Measurements from ENCODE around the gene CD300E. TPM values are rescaled to one million over a fixed set of nuclear protein-coding genes. Genes with fewer than 3 reads are reported as not detected.
A peak's percentile ranks its signal among the peaks of the same experiment; 100 is the strongest.

The CD300E gene
- total RNA-seq, 6 donors from 2014 or later, result 3.6 to 15.6 (median 6.7) TPM

GRCh38 chr17:74647871-74648672 is 24.5 kb upstream of the CD300E start:
- TF ChIP-seq POLR2A (IDR thresholded peaks at IDR 0.05), result no peak
- TF ChIP-seq CTCF (IDR thresholded peaks at IDR 0.05), result no peak
- no peak for TF ChIP-seq POLR2AphosphoS5 (IDR thresholded peaks at IDR 0.05)
- TF ChIP-seq EP300 (IDR thresholded peaks at IDR 0.05), result no peak
- peaks cover 0 to 5% (median 0%) of the 10 kb centered on the region in 4 donors for H3K27me3 ChIP-seq
- no peaks in the 10 kb centered on the region for H3K36me3 ChIP-seq
- H3K4me3 ChIP-seq, result no peak overlapping the region
- no peak for DNase-seq
- ATAC-seq (ENCODE audit: low FRiP score in 2 of 2), result no peak
- no peaks in the 10 kb centered on the region for H3K9me3 ChIP-seq
- no peaks in the 10 kb centered on the region for H3K4me1 ChIP-seq
- WGBS, 2 donors, result 75 to 77% methylated on average over 5 to 8 of the region's 9 CpGs
- no peak overlapping the region for H3K27ac ChIP-seq

GRCh38 chr17:74646231-74646630 is 22.7 kb upstream of the CD300E start:
- Histone ChIP-seq H3K9me3 (no peaks in the 10 kb centered on the region), H3K27me3 (no peaks in the 10 kb centered on the region), H3K27ac (no peak overlapping the region), H3K4me3 (no peak overlapping the region), H3K4me1 (no peaks in the 10 kb centered on the region), H3K36me3 (no peaks in the 10 kb centered on the region)
- TF ChIP-seq CTCF (IDR thresholded peaks at IDR 0.05), result peak in 3 of 6 experiments; percentile 12 to 34 (median 28)
- TF ChIP-seq EP300 (IDR thresholded peaks at IDR 0.05), result no peak
- no peak for TF ChIP-seq POLR2A (IDR thresholded peaks at IDR 0.05)
- no peak for TF ChIP-seq POLR2AphosphoS5 (IDR thresholded peaks at IDR 0.05)
- DNase-seq (no peak), ATAC-seq (ENCODE audit: low FRiP score in 2 of 2) (peak in 1 of 2 donors; percentile 67)
- 34 to 62% methylated on average over 3 of the region's 3 CpGs for WGBS, 2 donors

GRCh38 chr17:74645010-74645409 is 21.5 kb upstream of the CD300E start:
- no peaks in the 10 kb centered on the region for H3K27me3 ChIP-seq
- no peaks in the 10 kb centered on the region for H3K9me3 ChIP-seq
- no peaks in the 10 kb centered on the region for H3K36me3 ChIP-seq
- WGBS, 2 donors, result 80 to 85% methylated on average over 2 of the region's 2 CpGs
- DNase-seq (no peak), ATAC-seq (ENCODE audit: low FRiP score in 2 of 2) (no peak)
- no peak for TF ChIP-seq EP300 (IDR thresholded peaks at IDR 0.05)
- no peak for TF ChIP-seq CTCF (IDR thresholded peaks at IDR 0.05)
- TF ChIP-seq POLR2A (IDR thresholded peaks at IDR 0.05), result no peak
- no peak for TF ChIP-seq POLR2AphosphoS5 (IDR thresholded peaks at IDR 0.05)
- H3K4me1 ChIP-seq, result peaks cover 0 to 8% (median under 1%) of the 10 kb centered on the region in 4 donors
- H3K4me3 ChIP-seq, result no peak overlapping the region
- no peak overlapping the region for H3K27ac ChIP-seq

- Histone ChIP-seq H3K9me3 (no peaks in the 10 kb centered on the region), H3K4me3 (no peak overlapping the region), H3K27me3 (no peaks in the 10 kb centered on the region), H3K36me3 (no peaks in the 10 kb centered on the region), H3K4me1 (peaks cover 0 to 11% (median 3%) of the 10 kb centered on the region in 4 donors), H3K27ac (no peak overlapping the region)
- TF ChIP-seq EP300 (IDR thresholded peaks at IDR 0.05), result no peak
- no peak for TF ChIP-seq CTCF (IDR thresholded peaks at IDR 0.05)
- no peak for TF ChIP-seq POLR2A (IDR thresholded peaks at IDR 0.05)
- no peak for TF ChIP-seq POLR2AphosphoS5 (IDR thresholded peaks at IDR 0.05)
- DNase-seq (no peak), ATAC-seq (ENCODE audit: low FRiP score in 2 of 2) (no peak)
- 82 to 89% methylated on average over 2 of the region's 2 CpGs for WGBS, 2 donors
Measured at GRCh38 chr17:74644419-74644818, 20.9 kb upstream of the CD300E start.

- H3K4me1 ChIP-seq, result peaks cover 0 to 11% (median 5%) of the 10 kb centered on the region in 4 donors
- no peaks in the 10 kb centered on the region for H3K9me3 ChIP-seq
- H3K27ac ChIP-seq, result no peak overlapping the region
- H3K36me3 ChIP-seq, result no peaks in the 10 kb centered on the region
- H3K4me3 ChIP-seq, result no peak overlapping the region
- TF ChIP-seq POLR2AphosphoS5 (IDR thresholded peaks at IDR 0.05), result no peak
- no peak for TF ChIP-seq EP300 (IDR thresholded peaks at IDR 0.05)
- TF ChIP-seq POLR2A (IDR thresholded peaks at IDR 0.05), result no peak
- no peak for TF ChIP-seq CTCF (IDR thresholded peaks at IDR 0.05)
- ATAC-seq (ENCODE audit: low FRiP score in 2 of 2) (no peak), DNase-seq (no peak)
- H3K27me3 ChIP-seq, result no peaks in the 10 kb centered on the region
Measured at GRCh38 chr17:74643826-74644225, 20.3 kb upstream of the CD300E start.

Measured in upper lobe of left lung (tissue), 6 donors.